BLaER1 (cell line): ENCODE results near the gene CAB39.

Experiments
- H3K27ac ChIP-seq: shearing (Covaris generic); formaldehyde crosslinking; 2 replicates; pipeline ENCODE4 v1.8.1; 2022
- H3K27me3 ChIP-seq: shearing (Covaris generic); formaldehyde crosslinking; 2 replicates; pipeline ENCODE4 v1.8.1; 2022
- H3K36me3 ChIP-seq: shearing (Covaris generic); formaldehyde crosslinking; 2 replicates; pipeline ENCODE4 v1.8.1; 2022
- H3K4me1 ChIP-seq: shearing (Covaris generic); formaldehyde crosslinking; 2 replicates; pipeline ENCODE4 v1.8.1; 2022
- H3K4me2 ChIP-seq: shearing (Covaris generic); formaldehyde crosslinking; 2 replicates; pipeline ENCODE4 v1.8.1; 2022
- H3K4me3 ChIP-seq: shearing (Covaris generic); formaldehyde crosslinking; 2 replicates; pipeline ENCODE4 v1.8.1; 2022
- H3K9ac ChIP-seq: shearing (Covaris generic); formaldehyde crosslinking; 2 replicates; pipeline ENCODE4 v1.8.1; 2022
- H3K9me3 ChIP-seq: shearing (Covaris generic); formaldehyde crosslinking; 2 replicates; pipeline ENCODE4 v1.8.1; 2022
- H4K20me1 ChIP-seq: shearing (Covaris generic); formaldehyde crosslinking; 2 replicates; pipeline ENCODE4 v1.8.1; 2022
- Cebpa-rat ChIP-seq: shearing (Covaris generic); IDR thresholded peaks from 2 replicates; pipeline ENCODE4 v1.8.1; 2022

The CAB39 gene

DNA sequence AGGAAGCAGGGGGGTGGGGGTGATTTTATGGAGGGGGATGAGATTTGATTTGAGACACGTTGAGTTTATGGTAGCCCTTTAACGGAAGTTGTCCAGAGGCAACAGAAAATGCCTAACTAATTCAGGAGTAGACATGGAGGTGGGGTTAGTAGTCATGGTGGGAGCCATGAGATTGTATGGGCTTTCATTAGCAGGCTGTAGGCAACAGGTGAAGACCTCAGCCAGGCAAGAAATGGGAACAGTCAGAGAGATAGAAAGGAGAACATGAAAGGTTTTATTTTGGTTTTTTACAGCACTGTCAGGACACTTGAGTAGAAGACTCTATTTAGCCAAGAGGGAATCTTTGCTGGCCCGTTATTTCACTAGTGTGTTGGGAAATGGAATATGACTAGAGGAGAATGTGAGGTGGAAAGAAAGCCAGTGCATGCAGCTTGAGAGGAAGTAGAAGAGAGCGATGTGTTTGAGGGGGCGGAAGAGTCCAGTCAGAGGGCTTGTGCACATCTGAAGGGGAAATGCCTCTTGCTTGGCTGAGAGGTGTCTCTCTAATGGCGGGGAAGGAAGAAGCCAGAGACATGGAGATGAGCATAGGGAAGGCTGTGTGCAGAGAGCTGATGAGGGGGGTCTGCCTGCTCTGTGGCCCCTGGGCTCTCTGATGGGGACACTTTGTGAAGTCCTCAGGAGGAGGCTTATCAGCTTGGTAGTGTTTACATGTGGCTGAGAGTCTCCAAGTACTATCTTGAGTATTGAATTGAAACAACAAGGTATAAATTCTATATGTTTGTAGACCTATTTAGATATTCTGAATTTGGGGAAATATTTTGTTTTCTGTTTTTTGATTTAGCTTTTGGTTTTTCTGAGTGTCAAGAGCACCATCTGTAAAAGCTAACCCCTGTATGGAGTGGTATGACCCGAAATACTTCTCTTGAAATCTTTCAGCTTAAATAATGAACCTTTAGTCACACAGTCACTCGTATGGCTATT is 85.2 kb downstream of the CAB39 start:
- Histone ChIP-seq H3K4me2 (no peak overlapping the region; the same call in 1 of the 2 replicates), H3K9me3 (peaks cover 7% of the 10 kb centered on the region), H3K4me3 (no peak overlapping the region), H3K4me1 (peaks cover 8% of the 10 kb centered on the region; the same call in 1 of the 2 replicates), H3K36me3 (peaks cover 76% of the 10 kb centered on the region), H3K9ac (no peak overlapping the region), H4K20me1 (peaks cover 46% of the 10 kb centered on the region), H3K27me3 (no peaks in the 10 kb centered on the region), H3K27ac (no peak overlapping the region)
- TF ChIP-seq Cebpa-rat: no peak

DNA sequence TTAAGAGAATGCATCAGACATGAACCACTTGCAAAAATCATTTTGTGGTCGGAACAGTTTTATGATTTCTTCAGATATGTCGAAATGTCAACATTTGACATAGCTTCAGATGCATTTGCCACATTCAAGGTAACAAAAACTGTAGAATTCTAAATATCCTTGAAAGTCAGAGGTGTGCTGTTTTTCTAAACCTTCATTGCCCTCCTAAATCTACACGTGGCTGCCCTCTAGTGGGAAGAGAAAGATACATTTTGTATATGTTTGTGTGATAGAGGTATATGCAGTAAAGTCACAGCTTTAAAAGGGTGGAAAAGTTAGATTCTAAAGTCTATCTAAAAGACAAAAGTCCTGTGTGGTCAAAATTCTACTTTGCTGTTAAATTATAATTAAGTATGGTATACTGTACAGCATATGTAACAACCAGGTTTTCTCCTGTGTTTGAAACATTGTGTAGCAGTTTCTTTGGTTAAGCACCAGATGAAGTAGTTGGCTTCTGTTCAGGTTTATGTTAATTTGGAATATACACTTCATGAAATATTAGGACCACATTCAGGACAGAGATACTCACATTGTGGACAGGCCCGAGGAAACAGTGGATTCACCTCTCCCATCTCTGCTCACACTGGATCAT is 86.2 kb downstream of the CAB39 start:
- no peak for TF ChIP-seq Cebpa-rat
- H3K4me3 ChIP-seq: no peak overlapping the region
- no peak overlapping the region for H3K27ac ChIP-seq
- H3K36me3 ChIP-seq: peaks cover 69% of the 10 kb centered on the region
- no peak overlapping the region for H3K9ac ChIP-seq
- H3K27me3 ChIP-seq: no peaks in the 10 kb centered on the region
- H3K4me1 ChIP-seq: peaks cover 8% of the 10 kb centered on the region; the same call in 1 of the 2 replicates
- peaks cover 7% of the 10 kb centered on the region for H3K9me3 ChIP-seq
- H3K4me2 ChIP-seq: no peak overlapping the region
- peaks cover 38% of the 10 kb centered on the region for H4K20me1 ChIP-seq

DNA sequence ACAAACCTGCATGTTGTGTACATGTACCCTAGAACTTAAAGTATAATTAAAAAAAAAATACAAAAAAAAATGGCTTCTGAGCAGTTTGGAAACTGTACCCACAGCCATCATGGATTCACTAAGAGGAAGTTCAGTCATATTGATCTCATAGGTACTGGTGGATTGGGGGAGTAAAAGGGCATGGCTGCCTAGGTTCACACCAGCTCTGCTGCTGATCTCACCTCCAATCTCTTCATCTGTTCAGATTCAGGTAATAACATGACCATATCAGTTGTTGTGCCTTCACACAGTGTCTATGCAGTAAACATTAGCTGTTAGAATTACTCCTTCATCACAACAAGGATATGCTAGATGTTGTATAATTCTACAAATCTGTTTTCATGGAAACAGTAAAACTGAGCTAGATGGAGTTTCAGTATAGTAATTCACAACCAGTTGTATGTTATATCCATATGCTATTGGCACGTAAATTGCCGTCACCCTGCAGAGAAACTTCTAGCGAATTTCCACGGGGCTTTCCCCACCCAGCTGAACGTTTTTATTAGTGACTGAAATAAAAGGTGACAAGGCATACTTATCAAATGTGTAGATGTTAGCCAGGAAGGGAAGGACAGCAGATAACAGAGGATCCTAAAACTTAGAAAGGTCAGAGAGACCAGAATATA is 92.8 kb downstream of the CAB39 start:
- H3K36me3 ChIP-seq: peaks cover 71% of the 10 kb centered on the region
- TF ChIP-seq Cebpa-rat: no peak
- H4K20me1 ChIP-seq: peaks cover 8% of the 10 kb centered on the region; the same call in 1 of the 2 replicates
- no peak overlapping the region for H3K9ac ChIP-seq
- H3K9me3 ChIP-seq: peaks cover 11% of the 10 kb centered on the region
- no peak overlapping the region for H3K27ac ChIP-seq
- no peak overlapping the region for H3K4me3 ChIP-seq
- H3K27me3 ChIP-seq: no peaks in the 10 kb centered on the region
- H3K4me2 ChIP-seq: no peak overlapping the region
- H3K4me1 ChIP-seq: no peaks in the 10 kb centered on the region

DNA sequence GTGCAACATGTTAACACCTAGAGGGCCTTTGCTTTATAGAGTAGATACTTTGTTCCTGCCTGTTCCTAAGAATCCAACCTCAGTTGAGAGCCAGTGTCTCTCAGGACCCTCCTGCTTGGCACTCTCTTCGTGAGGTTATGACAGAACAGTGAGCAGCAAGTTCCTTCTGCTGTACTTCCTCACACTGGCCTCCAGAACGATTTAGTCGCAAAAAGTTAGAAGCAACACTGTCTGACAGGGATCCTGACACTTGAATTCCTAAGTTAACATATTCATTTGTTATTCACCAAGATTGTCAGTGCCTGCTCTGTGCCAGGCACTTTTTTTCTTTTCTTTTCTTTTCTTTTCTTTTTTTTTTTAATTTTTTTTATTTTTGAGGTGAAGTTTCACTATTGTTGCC is 95.1 kb downstream of the CAB39 start:
- peaks cover 4% of the 10 kb centered on the region; the same call in 1 of the 2 replicates for H3K9me3 ChIP-seq
- peaks cover 8% of the 10 kb centered on the region; the same call in 1 of the 2 replicates for H4K20me1 ChIP-seq
- no peaks in the 10 kb centered on the region for H3K27me3 ChIP-seq
- no peaks in the 10 kb centered on the region for H3K4me1 ChIP-seq
- no peak overlapping the region for H3K9ac ChIP-seq
- no peak overlapping the region for H3K4me3 ChIP-seq
- H3K36me3 ChIP-seq: peaks cover 71% of the 10 kb centered on the region
- TF ChIP-seq Cebpa-rat: no peak
- no peak overlapping the region for H3K4me2 ChIP-seq
- no peak overlapping the region for H3K27ac ChIP-seq

DNA sequence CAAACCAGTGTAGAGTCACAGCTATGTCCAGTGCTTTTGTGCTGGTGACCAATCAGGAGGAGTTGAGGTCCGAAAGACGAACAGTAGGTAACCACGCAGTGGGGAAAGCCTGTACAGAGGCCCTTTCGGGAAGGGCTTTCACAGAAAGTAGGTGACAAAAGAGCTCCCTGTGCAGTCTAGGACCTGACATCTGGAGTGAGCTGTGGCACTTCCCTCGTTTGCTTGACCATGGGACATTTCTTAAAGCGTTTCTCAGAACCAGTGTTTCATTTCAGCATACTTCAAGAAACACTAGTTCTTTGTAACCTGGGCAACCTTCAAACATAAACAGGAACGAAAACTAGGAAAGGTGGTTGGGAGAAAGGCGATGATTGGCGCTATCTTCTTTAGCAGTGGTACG is 96.4 kb downstream of the CAB39 start:
- no peak overlapping the region for H3K9ac ChIP-seq
- no peaks in the 10 kb centered on the region for H3K27me3 ChIP-seq
- H3K4me3 ChIP-seq: no peak overlapping the region
- peaks cover 9% of the 10 kb centered on the region; the same call in 1 of the 2 replicates for H4K20me1 ChIP-seq
- no peaks in the 10 kb centered on the region for H3K4me1 ChIP-seq
- no peak overlapping the region for H3K4me2 ChIP-seq
- peaks cover 78% of the 10 kb centered on the region for H3K36me3 ChIP-seq
- H3K27ac ChIP-seq: no peak overlapping the region
- TF ChIP-seq Cebpa-rat: no peak
- H3K9me3 ChIP-seq: peaks cover 4% of the 10 kb centered on the region; the same call in 1 of the 2 replicates

DNA sequence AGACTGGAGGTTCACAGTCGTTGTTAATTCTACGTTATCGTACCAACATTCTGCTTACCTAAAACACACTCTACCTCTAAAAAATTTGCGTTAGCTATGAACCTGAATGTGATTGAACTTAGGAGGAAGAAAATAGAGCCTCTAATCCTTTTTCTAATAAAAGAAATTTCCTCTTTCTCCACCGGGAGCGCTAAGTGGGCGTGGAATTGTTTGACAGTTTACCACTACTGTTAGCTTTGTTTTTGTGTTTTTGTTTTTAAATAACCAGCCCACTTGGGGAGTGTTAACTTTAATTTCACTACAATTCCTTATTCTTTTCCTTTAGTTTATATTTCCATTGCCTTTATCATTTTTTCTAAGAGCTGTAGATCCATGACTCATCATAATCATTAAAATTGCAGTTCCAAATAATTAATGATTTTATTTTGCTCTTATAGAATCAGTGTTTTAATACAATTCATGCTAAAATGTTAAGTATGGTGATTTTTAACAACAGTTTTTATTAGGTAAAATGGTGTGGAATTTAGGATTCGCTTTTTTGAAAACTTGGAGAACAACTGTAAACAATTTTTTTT is 97.1 kb downstream of the CAB39 start:
- Histone ChIP-seq H3K27me3 (no peaks in the 10 kb centered on the region), H3K9ac (no peak overlapping the region), H3K27ac (no peak overlapping the region), H3K9me3 (peaks cover 2% of the 10 kb centered on the region; the same call in 1 of the 2 replicates), H3K4me3 (no peak overlapping the region), H3K4me1 (no peaks in the 10 kb centered on the region), H3K4me2 (no peak overlapping the region), H4K20me1 (peaks cover 12% of the 10 kb centered on the region; the same call in 1 of the 2 replicates), H3K36me3 (peaks cover 83% of the 10 kb centered on the region)
- TF ChIP-seq Cebpa-rat: no peak

DNA sequence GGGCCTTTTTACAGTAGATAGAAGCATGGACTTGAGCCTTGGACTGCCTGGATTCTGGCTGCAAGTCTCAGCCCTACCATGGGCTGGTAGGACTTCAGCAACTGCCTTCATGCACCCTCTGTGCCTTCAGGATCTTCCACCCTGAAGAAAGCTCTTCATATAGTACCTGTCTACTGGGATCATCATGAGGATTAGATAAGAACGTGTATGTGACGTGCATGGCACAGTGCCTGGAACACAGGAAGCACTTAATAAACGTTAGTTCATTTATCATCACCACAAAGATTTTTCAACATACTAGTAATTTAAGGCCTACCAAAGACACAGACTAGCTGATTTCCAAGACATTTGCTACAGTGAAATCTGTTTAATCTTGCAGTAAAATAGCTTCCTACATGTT is 98.9 kb downstream of the CAB39 start:
- no peak for TF ChIP-seq Cebpa-rat

DNA sequence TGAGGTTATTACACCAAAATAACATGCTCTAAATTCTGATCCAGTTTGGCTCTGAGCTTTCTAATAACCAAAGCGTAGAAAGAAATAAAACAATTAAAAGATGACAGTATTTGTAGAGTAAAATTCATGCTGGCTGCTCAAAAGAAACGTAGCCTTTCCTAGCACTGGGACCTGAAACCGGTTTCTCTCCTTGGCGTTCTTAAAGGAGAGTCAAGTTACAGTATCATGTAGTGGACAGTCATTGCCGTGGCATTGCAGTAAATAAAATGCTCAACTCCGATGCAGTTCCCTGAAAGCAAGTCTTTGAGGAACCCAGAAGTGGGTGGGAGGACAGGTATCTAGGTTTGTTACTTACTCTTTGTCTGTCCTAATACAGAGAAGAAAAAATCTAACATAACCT is 99.4 kb downstream of the CAB39 start:
- Histone ChIP-seq H3K27me3 (no peaks in the 10 kb centered on the region), H3K36me3 (peaks cover 93% of the 10 kb centered on the region), H3K9me3 (no peaks in the 10 kb centered on the region), H3K27ac (no peak overlapping the region), H3K4me3 (no peak overlapping the region), H3K4me1 (no peaks in the 10 kb centered on the region), H3K4me2 (no peak overlapping the region), H4K20me1 (peaks cover 20% of the 10 kb centered on the region; the same call in 1 of the 2 replicates), H3K9ac (no peak overlapping the region)
- TF ChIP-seq Cebpa-rat: no peak

More for the DNA sequence above, 98.9 kb downstream of the CAB39 start:
- Histone ChIP-seq H3K27ac (no peak overlapping the region), H3K4me1 (no peaks in the 10 kb centered on the region), H3K9me3 (no peaks in the 10 kb centered on the region), H4K20me1 (peaks cover 15% of the 10 kb centered on the region; the same call in 1 of the 2 replicates), H3K36me3 (peaks cover 93% of the 10 kb centered on the region), H3K27me3 (no peaks in the 10 kb centered on the region), H3K4me3 (no peak overlapping the region), H3K9ac (no peak overlapping the region), H3K4me2 (no peak overlapping the region)

DNA sequence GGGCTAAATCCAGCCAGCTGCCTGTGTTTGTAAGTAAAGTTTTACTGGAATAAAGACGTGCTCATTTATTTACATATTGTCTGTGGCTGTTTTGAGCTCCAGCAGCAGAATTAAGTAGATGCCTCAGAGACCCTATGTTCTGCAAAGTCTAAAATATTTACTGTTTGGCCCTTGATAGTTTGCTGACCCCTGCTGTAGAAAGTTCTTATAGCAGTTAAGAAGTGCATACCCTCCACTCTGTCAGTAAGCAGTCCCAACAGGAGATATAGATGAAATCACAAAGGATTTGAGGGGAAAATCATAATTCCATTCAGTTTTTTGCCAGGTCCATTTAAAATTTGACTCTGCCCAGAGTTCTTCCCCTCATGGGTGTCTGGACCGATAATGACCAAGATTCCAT is 102.0 kb downstream of the CAB39 start:
- TF ChIP-seq Cebpa-rat: no peak
- Histone ChIP-seq H3K27me3 (no peaks in the 10 kb centered on the region), H3K27ac (no peak overlapping the region), H3K4me1 (no peaks in the 10 kb centered on the region), H3K4me2 (no peak overlapping the region), H3K4me3 (no peak overlapping the region), H3K9ac (no peak overlapping the region), H3K9me3 (no peaks in the 10 kb centered on the region), H3K36me3 (peaks cover 93% of the 10 kb centered on the region), H4K20me1 (peaks cover 12% of the 10 kb centered on the region; the same call in 1 of the 2 replicates)
